ENCODE results near the gene BBS9. TPM values are rescaled to one million over a fixed set of nuclear protein-coding genes. Genes with fewer than 3 reads are reported as not detected.

Gene BBS9
- total RNA-seq, 1 donor from 2014 or later: 31.2 TPM

DNA sequence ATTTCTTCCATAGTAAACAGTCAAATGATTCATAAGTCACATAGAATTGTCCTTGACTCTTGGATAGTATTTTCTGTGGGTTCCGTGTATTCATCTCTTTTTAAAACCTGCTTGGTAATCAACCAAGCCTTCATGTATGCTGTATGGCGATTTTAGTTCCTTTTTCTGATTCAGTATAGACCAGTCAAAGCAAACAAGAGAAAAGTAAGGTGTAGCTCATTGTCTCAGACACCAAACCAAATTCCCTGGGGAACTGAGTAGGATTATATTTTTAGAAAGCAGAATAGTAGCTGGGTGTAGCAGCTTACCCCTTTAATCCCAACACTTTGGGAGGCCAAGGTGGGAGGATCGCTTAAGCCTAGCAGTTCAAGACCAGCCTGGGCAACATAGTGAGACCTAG, 240.5 kb downstream of the BBS9 start:
- intact Hi-C loops (cut with DNase I): no loop called here
- no peaks in the 10 kb centered on the region for H3K9me3 ChIP-seq
- H3K36me3 ChIP-seq: peaks cover 0 to 4% of the 10 kb centered on the region in 2 donors
- TF ChIP-seq POLR2AphosphoS5 (IDR thresholded peaks at IDR 0.05; ENCODE audit: insufficient read depth in 1 of 2, low read depth in 1 of 2): no peak
- no peak for TF ChIP-seq POLR2A (IDR thresholded peaks at IDR 0.05)
- TF ChIP-seq, protein P1, sequence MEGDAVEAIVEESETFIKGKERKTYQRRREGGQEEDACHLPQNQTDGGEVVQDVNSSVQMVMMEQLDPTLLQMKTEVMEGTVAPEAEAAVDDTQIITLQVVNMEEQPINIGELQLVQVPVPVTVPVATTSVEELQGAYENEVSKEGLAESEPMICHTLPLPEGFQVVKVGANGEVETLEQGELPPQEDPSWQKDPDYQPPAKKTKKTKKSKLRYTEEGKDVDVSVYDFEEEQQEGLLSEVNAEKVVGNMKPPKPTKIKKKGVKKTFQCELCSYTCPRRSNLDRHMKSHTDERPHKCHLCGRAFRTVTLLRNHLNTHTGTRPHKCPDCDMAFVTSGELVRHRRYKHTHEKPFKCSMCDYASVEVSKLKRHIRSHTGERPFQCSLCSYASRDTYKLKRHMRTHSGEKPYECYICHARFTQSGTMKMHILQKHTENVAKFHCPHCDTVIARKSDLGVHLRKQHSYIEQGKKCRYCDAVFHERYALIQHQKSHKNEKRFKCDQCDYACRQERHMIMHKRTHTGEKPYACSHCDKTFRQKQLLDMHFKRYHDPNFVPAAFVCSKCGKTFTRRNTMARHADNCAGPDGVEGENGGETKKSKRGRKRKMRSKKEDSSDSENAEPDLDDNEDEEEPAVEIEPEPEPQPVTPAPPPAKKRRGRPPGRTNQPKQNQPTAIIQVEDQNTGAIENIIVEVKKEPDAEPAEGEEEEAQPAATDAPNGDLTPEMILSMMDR (IDR thresholded peaks at IDR 0.05): no peak
- no peak overlapping the region for H3K27ac ChIP-seq
- no peaks in the 10 kb centered on the region for H3K4me1 ChIP-seq
- no peaks in the 10 kb centered on the region for H3K27me3 ChIP-seq
- H3K4me3 ChIP-seq: no peak overlapping the region
- no peak for DNase-seq (ENCODE audit: extremely low spot score in 2 of 2)

GRCh38 chr7:33373195-33373594, 243.8 kb downstream of the BBS9 start:
- Histone ChIP-seq H3K4me1 (no peaks in the 10 kb centered on the region), H3K27ac (no peak overlapping the region), H3K4me3 (no peak overlapping the region), H3K9me3 (no peaks in the 10 kb centered on the region), H3K27me3 (no peaks in the 10 kb centered on the region), H3K36me3 (peaks cover 0 to 4% of the 10 kb centered on the region in 2 donors)
- intact Hi-C loops (cut with DNase I): no loop called here
- TF ChIP-seq, protein P1 (IDR thresholded peaks at IDR 0.05): no peak
- DNase-seq (ENCODE audit: extremely low spot score in 2 of 2): no peak

- no peak overlapping the region for H3K27ac ChIP-seq
- TF ChIP-seq POLR2AphosphoS5 (IDR thresholded peaks at IDR 0.05; ENCODE audit: insufficient read depth in 1 of 2, low read depth in 1 of 2): no peak
- TF ChIP-seq, protein P1 (IDR thresholded peaks at IDR 0.05): no peak
- no peak for TF ChIP-seq POLR2A (IDR thresholded peaks at IDR 0.05)
- no peak overlapping the region for H3K4me3 ChIP-seq
- intact Hi-C loops (cut with DNase I): no loop called here
- H3K4me1 ChIP-seq: no peaks in the 10 kb centered on the region
- no peaks in the 10 kb centered on the region for H3K9me3 ChIP-seq
- no peaks in the 10 kb centered on the region for H3K36me3 ChIP-seq
- DNase-seq (ENCODE audit: extremely low spot score in 2 of 2): no peak
- no peaks in the 10 kb centered on the region for H3K27me3 ChIP-seq
These were observed 250.6 kb downstream of the BBS9 start for GRCh38 chr7:33379891-33380525.

- DNase-seq (ENCODE audit: extremely low spot score in 2 of 2): no peak
- no peak for TF ChIP-seq POLR2AphosphoS5 (IDR thresholded peaks at IDR 0.05; ENCODE audit: insufficient read depth in 1 of 2, low read depth in 1 of 2)
- TF ChIP-seq, protein P1 (IDR thresholded peaks at IDR 0.05): no peak
- Histone ChIP-seq H3K27me3 (no peaks in the 10 kb centered on the region), H3K27ac (no peak overlapping the region), H3K4me1 (no peaks in the 10 kb centered on the region), H3K4me3 (no peak overlapping the region), H3K9me3 (no peaks in the 10 kb centered on the region), H3K36me3 (peaks cover 0 to 7% of the 10 kb centered on the region in 2 donors)
- intact Hi-C loops (cut with DNase I): no loop called here
These were observed 259.0 kb downstream of the BBS9 start for GRCh38 chr7:33388332-33388731.

DNA sequence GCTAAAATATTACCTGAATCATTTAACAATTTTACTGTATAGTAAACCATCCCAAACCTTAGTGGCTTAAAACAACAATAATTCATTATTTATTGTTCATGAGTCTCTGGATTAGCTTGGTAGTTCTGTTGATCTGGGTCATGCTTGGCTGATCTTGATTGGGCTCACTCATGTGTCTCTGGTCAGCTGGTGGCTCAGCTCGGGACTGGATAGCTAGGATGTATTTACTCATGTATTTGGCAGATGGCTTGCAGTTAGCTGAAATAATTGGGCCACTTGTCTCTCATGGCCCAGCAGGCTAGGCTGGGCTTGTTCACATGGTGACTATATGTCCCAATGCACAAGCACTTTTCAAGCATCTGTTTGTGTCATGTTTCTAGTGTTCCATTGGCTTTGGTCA, 262.8 kb downstream of the BBS9 start:
- no peaks in the 10 kb centered on the region for H3K27me3 ChIP-seq
- intact Hi-C loops (cut with DNase I): no loop called here
- no peaks in the 10 kb centered on the region for H3K4me1 ChIP-seq
- no peak overlapping the region for H3K4me3 ChIP-seq
- H3K27ac ChIP-seq: no peak overlapping the region
- H3K36me3 ChIP-seq: peaks cover 0 to 7% of the 10 kb centered on the region in 2 donors
- no peak for DNase-seq (ENCODE audit: extremely low spot score in 2 of 2)
- TF ChIP-seq, protein P1 (IDR thresholded peaks at IDR 0.05): no peak
- TF ChIP-seq POLR2A (IDR thresholded peaks at IDR 0.05): no peak
- TF ChIP-seq POLR2AphosphoS5 (IDR thresholded peaks at IDR 0.05; ENCODE audit: insufficient read depth in 1 of 2, low read depth in 1 of 2): no peak
- no peaks in the 10 kb centered on the region for H3K9me3 ChIP-seq
